H9 (cell line): ENCODE measurements around the gene SAMD8. TPM values are rescaled to one million over a fixed set of nuclear protein-coding genes. Genes with fewer than 3 reads are reported as not detected.

ENCODE experiments used
- DNase-seq: peaks from one replicate; pipeline ENCODE4 v3.0.0-alpha.2; 2017
- H2AFZ ChIP-seq: one replicate; pipeline ENCODE4 v1.6.1; 2013; ENCODE audit warnings: mild to moderate bottlenecking, low read length, control low read depth, moderate library complexity
- H2AK5ac ChIP-seq: 2 replicates; pipeline ENCODE4 v1.6.1; 2013; ENCODE audit warnings: low read length, control low read depth, mixed read lengths; ENCODE audit not compliant: insufficient read length
- H2BK120ac ChIP-seq: one replicate; pipeline ENCODE4 v1.6.1; 2013; ENCODE audit warnings: low read depth, mild to moderate bottlenecking, low read length, control low read depth, inconsistent platforms; ENCODE audit not compliant: poor library complexity, severe bottlenecking
- H2BK12ac ChIP-seq: 2 replicates; pipeline ENCODE4 v1.6.1; 2013; ENCODE audit warnings: low read length, control low read depth, mixed read lengths, low read depth; ENCODE audit not compliant: insufficient read length
- H2BK15ac ChIP-seq: 2 replicates; pipeline ENCODE4 v1.6.1; 2013; ENCODE audit warnings: low read depth, low read length, control low read depth
- H2BK20ac ChIP-seq: one replicate; pipeline ENCODE4 v1.6.1; 2013; ENCODE audit warnings: low read depth, mild to moderate bottlenecking, low read length, control low read depth, inconsistent platforms; ENCODE audit not compliant: poor library complexity, severe bottlenecking
- H2BK5ac ChIP-seq: 2 replicates; pipeline ENCODE4 v1.6.1; 2013; ENCODE audit warnings: low read length, control low read depth, mixed read lengths; ENCODE audit not compliant: insufficient read length
- H3K14ac ChIP-seq: 2 replicates; pipeline ENCODE4 v1.6.1; 2013; ENCODE audit warnings: low read length, control low read depth; ENCODE audit not compliant: insufficient read depth
- H3K18ac ChIP-seq: 2 replicates; pipeline ENCODE4 v1.6.1; 2013; ENCODE audit warnings: low read depth, mild to moderate bottlenecking, mixed read lengths, low read length, control low read depth; ENCODE audit not compliant: insufficient read length
- H3K23ac ChIP-seq: 2 replicates; pipeline ENCODE4 v1.6.1; 2013; ENCODE audit warnings: low read length, control low read depth, mixed read lengths, low read depth; ENCODE audit not compliant: insufficient read length
- H3K23me2 ChIP-seq: 2 replicates; pipeline ENCODE4 v1.6.1; 2013; ENCODE audit warnings: low read depth, mild to moderate bottlenecking, mixed read lengths, low read length, control low read depth; ENCODE audit not compliant: insufficient read length, poor library complexity, severe bottlenecking
- H3K27ac ChIP-seq: 2 replicates; pipeline ENCODE4 v1.5.1; 2013; ENCODE audit warnings: low read length, control low read depth, mixed read lengths, low read depth; ENCODE audit not compliant: insufficient read length
- H3K27me3 ChIP-seq: 2 replicates; pipeline ENCODE4 v1.6.1; 2013; ENCODE audit warnings: low read length, control low read depth, inconsistent platforms; ENCODE audit not compliant: insufficient read depth
- H3K4ac ChIP-seq: 2 replicates; pipeline ENCODE4 v1.6.1; 2013; ENCODE audit warnings: low read depth, mild to moderate bottlenecking, control low read depth, inconsistent platforms, low read length, moderate library complexity
- H3K4me1 ChIP-seq: 2 replicates; pipeline ENCODE4 v1.6.1; 2013; ENCODE audit warnings: low read length, control low read depth, inconsistent platforms; ENCODE audit not compliant: insufficient read depth
- H3K4me2 ChIP-seq: 2 replicates; pipeline ENCODE4 v1.6.1; 2013; ENCODE audit warnings: low read length, control low read depth, mixed read lengths; ENCODE audit not compliant: insufficient read length, insufficient read depth
- H3K56ac ChIP-seq: 2 replicates; pipeline ENCODE4 v1.6.1; 2013; ENCODE audit warnings: low read depth, mild to moderate bottlenecking, mixed read lengths, low read length, control low read depth; ENCODE audit not compliant: insufficient read length
- H3K79me1 ChIP-seq: 2 replicates; pipeline ENCODE4 v1.6.1; 2013; ENCODE audit warnings: low read depth, mild to moderate bottlenecking, moderate library complexity, low read length, control low read depth, inconsistent platforms; ENCODE audit not compliant: insufficient read depth, poor library complexity, severe bottlenecking
- H3K79me2 ChIP-seq: 2 replicates; pipeline ENCODE4 v1.6.1; 2013; ENCODE audit warnings: low read length, control low read depth, inconsistent platforms; ENCODE audit not compliant: insufficient read depth
- H3K9ac ChIP-seq: 2 replicates; pipeline ENCODE4 v1.6.1; 2013; ENCODE audit warnings: low read length, control low read depth, mixed read lengths; ENCODE audit not compliant: insufficient read length; ENCODE audit errors: extremely low read depth
- H3K9me3 ChIP-seq: one replicate; pipeline ENCODE4 v1.6.1; 2013; ENCODE audit warnings: low read depth, low read length, inconsistent platforms; ENCODE audit not compliant: control insufficient read depth
- H3T11ph ChIP-seq: one replicate; pipeline ENCODE4 v1.6.1; 2013; ENCODE audit warnings: mild to moderate bottlenecking, low read length, control low read depth, inconsistent platforms
- H4K20me1 ChIP-seq: one replicate; pipeline ENCODE4 v1.6.1; 2013; ENCODE audit not compliant: control insufficient read depth, insufficient read length, insufficient read depth
- H4K5ac ChIP-seq: 2 replicates; pipeline ENCODE4 v1.6.1; 2013; ENCODE audit warnings: low read depth, mild to moderate bottlenecking, mixed read lengths, low read length, control low read depth; ENCODE audit not compliant: insufficient read length
- H4K8ac ChIP-seq: replicated peaks from 2 replicates; pipeline ENCODE4 v1.6.1; 2013; ENCODE audit warnings: low read length, control low read depth, mixed read lengths, low read depth; ENCODE audit not compliant: insufficient read length
- H4K91ac ChIP-seq: 2 replicates; pipeline ENCODE4 v1.6.1; 2013; ENCODE audit warnings: low read depth, mild to moderate bottlenecking, moderate library complexity, mixed read lengths, low read length, control low read depth; ENCODE audit not compliant: insufficient read length
- H3K27ac Mint-ChIP-seq, 3 experiments: 2 replicates in 2 of 3; 3 replicates in 1 of 3; pipeline ENCODE4 v1.8.0; 2020 to 2021; ENCODE audit warnings: mixed read lengths in 3 of 3, mild to moderate bottlenecking in 1 of 3, moderate library complexity in 1 of 3
- H3K27me3 Mint-ChIP-seq: 2 replicates; pipeline ENCODE4 v1.8.0; 2021; ENCODE audit warnings: low read depth, mild to moderate bottlenecking, moderate library complexity, mixed read lengths
- H3K36me3 Mint-ChIP-seq, 3 experiments: 2 replicates in 2 of 3; 3 replicates in 1 of 3; pipeline ENCODE4 v1.8.0; 2020 to 2021; ENCODE audit warnings: low read depth in 3 of 3, mixed read lengths in 3 of 3; ENCODE audit not compliant: insufficient read depth in 1 of 3
- H3K4me1 Mint-ChIP-seq, 2 experiments: 2 replicates each; pipeline ENCODE4 v1.8.0; 2020; ENCODE audit warnings: mixed read lengths in 2 of 2
- H3K4me3 Mint-ChIP-seq, 2 experiments: 2 replicates in 1 of 2; 3 replicates in 1 of 2; pipeline ENCODE4 v1.8.0; 2020 to 2021; ENCODE audit warnings: mild to moderate bottlenecking in 2 of 2, mixed read lengths in 2 of 2, moderate library complexity in 1 of 2
- H3K9me3 Mint-ChIP-seq, 2 experiments: 2 replicates in 1 of 2; 3 replicates in 1 of 2; pipeline ENCODE4 v1.8.0; 2020; ENCODE audit warnings: mild to moderate bottlenecking in 2 of 2, mixed read lengths in 2 of 2, moderate library complexity in 1 of 2
- CTCF ChIP-seq: fragments of 200-600 bp; sonication (generic); conservative IDR thresholded peaks from 3 replicates; pipeline ENCODE4 v1.8.0; 2021; ENCODE audit warnings: antibody characterized with exemption, mild to moderate bottlenecking
- WGBS: extraction: QIAGEN DNeasy Blood & Tissue Kit; methylation state at CpG from one replicate; pipeline ENCODE4 v1.1.7; 2013; ENCODE audit warnings: missing lambda C conversion rate, low lambda C conversion rate, mixed read lengths; ENCODE audit not compliant: insufficient read length; ENCODE audit errors: extremely low coverage; 5-methylcytosine and 5-hydroxymethylcytosine counted together
- total RNA-seq: library from RNA; stranded (reverse); gene quantifications from 2 replicates; pipeline ENCODE4 v1.2.1, GENCODE V29; 2021

SAMD8 gene
- total RNA-seq, 1 experiment from 2014 or later, result 18.8 TPM

DNA sequence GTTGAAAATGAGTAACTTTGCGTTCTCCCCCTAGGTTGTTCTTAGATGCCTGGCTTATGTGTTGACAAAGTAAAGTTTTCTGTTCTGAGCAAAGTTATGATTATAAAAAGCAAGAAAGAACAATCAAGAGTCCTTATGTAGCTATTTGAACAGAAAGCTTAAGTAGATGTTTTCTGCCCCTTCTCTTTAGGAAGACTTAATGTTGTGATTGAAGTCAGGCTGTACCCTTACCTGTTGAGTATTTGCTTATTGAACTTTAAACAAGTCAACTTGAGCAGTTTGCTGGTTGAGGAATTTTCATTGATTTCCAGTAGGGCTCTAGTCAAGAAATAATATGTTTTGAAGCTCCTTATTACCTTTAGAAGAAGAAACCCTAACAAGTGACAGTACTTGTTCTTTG lies 65.3 kb downstream of the SAMD8 start:
- H2BK15ac ChIP-seq, result no peak overlapping the region
- no peaks in the 10 kb centered on the region for H3K4me1 ChIP-seq
- H2AFZ ChIP-seq, result no peak overlapping the region
- no peak overlapping the region for H3K27ac ChIP-seq
- peaks cover 0 to 13% (median 0%) of the 10 kb centered on the region in 3 experiments; a peak in 4 of 7 replicates for H3K36me3 Mint-ChIP-seq
- H3K27me3 ChIP-seq, result no peaks in the 10 kb centered on the region
- no peak overlapping the region for H2BK120ac ChIP-seq
- no peak overlapping the region for H4K8ac ChIP-seq
- H3K4me2 ChIP-seq, result no peak overlapping the region
- H2AK5ac ChIP-seq, result no peak overlapping the region
- no peak overlapping the region for H3K27ac Mint-ChIP-seq
- H3K4ac ChIP-seq, result no peak overlapping the region
- H3K56ac ChIP-seq, result no peak overlapping the region
- WGBS, result no CpG with 5 or more reads among the region's 1 CpG
- no peak overlapping the region for H2BK5ac ChIP-seq
- no peak overlapping the region for H4K5ac ChIP-seq
- H3K79me2 ChIP-seq, result no peaks in the 10 kb centered on the region
- no peak for DNase-seq
- no peak for TF ChIP-seq CTCF
- H3K9ac ChIP-seq, result no peak overlapping the region
- H3T11ph ChIP-seq, result no peak overlapping the region
- no peaks in the 10 kb centered on the region for H4K20me1 ChIP-seq
- H3K27me3 Mint-ChIP-seq, result no peaks in the 10 kb centered on the region
- H3K4me3 Mint-ChIP-seq, result no peak overlapping the region
- H4K91ac ChIP-seq, result no peak overlapping the region
- H3K4me1 Mint-ChIP-seq, result no peaks in the 10 kb centered on the region
- H3K79me1 ChIP-seq, result no peaks in the 10 kb centered on the region
- H3K23ac ChIP-seq, result no peak overlapping the region
- no peak overlapping the region for H2BK20ac ChIP-seq
- no peaks in the 10 kb centered on the region for H3K9me3 ChIP-seq
- H3K14ac ChIP-seq, result no peak overlapping the region
- H2BK12ac ChIP-seq, result no peak overlapping the region
- H3K18ac ChIP-seq, result no peak overlapping the region
- no peaks in the 10 kb centered on the region for H3K9me3 Mint-ChIP-seq
- no peaks in the 10 kb centered on the region for H3K23me2 ChIP-seq
